Measurements from ENCODE around the gene RDH16.

RDH16 gene

GRCh38 chr12:56990648-56991318 lies 33.4 kb upstream of the RDH16 start:
- TF ChIP-seq TSHZ2 (CRISPR knock-in tag; IDR thresholded peaks at IDR 0.05) (no peak), RARB (CRISPR knock-in tag; IDR thresholded peaks at IDR 0.05) (no peak), ISL1 (CRISPR knock-in tag; IDR thresholded peaks at IDR 0.05) (no peak), CSDC2 (CRISPR knock-in tag; IDR thresholded peaks at IDR 0.05) (no peak), CREB5 (CRISPR knock-in tag; IDR thresholded peaks at IDR 0.05; ENCODE audit: low read depth) (no peak), ZFP30 (CRISPR knock-in tag; IDR thresholded peaks at IDR 0.05) (no peak), ESRRG (CRISPR knock-in tag; IDR thresholded peaks at IDR 0.05) (no peak), TOX (CRISPR knock-in tag; IDR thresholded peaks at IDR 0.05; ENCODE audit: borderline replicate concordance) (no peak)
- no peak for ATAC-seq

GRCh38 chr12:56989861-56990610 lies 32.6 kb upstream of the RDH16 start:
- ATAC-seq: no peak
- no peak for TF ChIP-seq ZNF70 (CRISPR knock-in tag; IDR thresholded peaks at IDR 0.05)
- TF ChIP-seq PATZ1 (CRISPR knock-in tag; IDR thresholded peaks at IDR 0.05; ENCODE audit: borderline replicate concordance): no peak
- TF ChIP-seq ZFP30 (CRISPR knock-in tag; IDR thresholded peaks at IDR 0.05): no peak
- no peak for TF ChIP-seq ESRRG (CRISPR knock-in tag; IDR thresholded peaks at IDR 0.05)
- no peak for TF ChIP-seq ZNF8 (CRISPR knock-in tag; IDR thresholded peaks at IDR 0.05)
- TF ChIP-seq PPARA (CRISPR knock-in tag; IDR thresholded peaks at IDR 0.05; ENCODE audit: borderline replicate concordance): no peak
- no peak for TF ChIP-seq CSRNP3 (CRISPR knock-in tag; IDR thresholded peaks at IDR 0.05)
- no peak for TF ChIP-seq ISL1 (CRISPR knock-in tag; IDR thresholded peaks at IDR 0.05)
- TF ChIP-seq ARNTL (CRISPR knock-in tag; IDR thresholded peaks at IDR 0.05; ENCODE audit: borderline replicate concordance, low read depth): no peak
- TF ChIP-seq CREB5 (CRISPR knock-in tag; IDR thresholded peaks at IDR 0.05; ENCODE audit: low read depth): no peak
- TF ChIP-seq TOX (CRISPR knock-in tag; IDR thresholded peaks at IDR 0.05; ENCODE audit: borderline replicate concordance): no peak

- TF ChIP-seq ZNF70 (CRISPR knock-in tag; IDR thresholded peaks at IDR 0.05) (no peak), TCF4 (CRISPR knock-in tag; IDR thresholded peaks at IDR 0.05; ENCODE audit: borderline replicate concordance) (no peak), GLIS3 (CRISPR knock-in tag; IDR thresholded peaks at IDR 0.05) (no peak), CSDC2 (CRISPR knock-in tag; IDR thresholded peaks at IDR 0.05) (no peak), ZFP3 (CRISPR knock-in tag; IDR thresholded peaks at IDR 0.05) (no peak), RARB (CRISPR knock-in tag; IDR thresholded peaks at IDR 0.05) (no peak), ARNTL (CRISPR knock-in tag; IDR thresholded peaks at IDR 0.05; ENCODE audit: borderline replicate concordance, low read depth) (no peak), CREB5 (CRISPR knock-in tag; IDR thresholded peaks at IDR 0.05; ENCODE audit: low read depth) (no peak), PPARA (CRISPR knock-in tag; IDR thresholded peaks at IDR 0.05; ENCODE audit: borderline replicate concordance) (no peak), PATZ1 (CRISPR knock-in tag; IDR thresholded peaks at IDR 0.05; ENCODE audit: borderline replicate concordance) (no peak), ZC3H10 (CRISPR knock-in tag; IDR thresholded peaks at IDR 0.05) (no peak)
- ATAC-seq: no peak
Measured at GRCh38 chr12:56988207-56988739, 30.9 kb upstream of the RDH16 start.
